ENCODE data around the gene IL17C. TPM values are rescaled to one million over a fixed set of nuclear protein-coding genes. Genes with fewer than 3 reads are reported as not detected.

IL17C gene
- total RNA-seq, 2 donors from 2014 or later, result not detected

DNA sequence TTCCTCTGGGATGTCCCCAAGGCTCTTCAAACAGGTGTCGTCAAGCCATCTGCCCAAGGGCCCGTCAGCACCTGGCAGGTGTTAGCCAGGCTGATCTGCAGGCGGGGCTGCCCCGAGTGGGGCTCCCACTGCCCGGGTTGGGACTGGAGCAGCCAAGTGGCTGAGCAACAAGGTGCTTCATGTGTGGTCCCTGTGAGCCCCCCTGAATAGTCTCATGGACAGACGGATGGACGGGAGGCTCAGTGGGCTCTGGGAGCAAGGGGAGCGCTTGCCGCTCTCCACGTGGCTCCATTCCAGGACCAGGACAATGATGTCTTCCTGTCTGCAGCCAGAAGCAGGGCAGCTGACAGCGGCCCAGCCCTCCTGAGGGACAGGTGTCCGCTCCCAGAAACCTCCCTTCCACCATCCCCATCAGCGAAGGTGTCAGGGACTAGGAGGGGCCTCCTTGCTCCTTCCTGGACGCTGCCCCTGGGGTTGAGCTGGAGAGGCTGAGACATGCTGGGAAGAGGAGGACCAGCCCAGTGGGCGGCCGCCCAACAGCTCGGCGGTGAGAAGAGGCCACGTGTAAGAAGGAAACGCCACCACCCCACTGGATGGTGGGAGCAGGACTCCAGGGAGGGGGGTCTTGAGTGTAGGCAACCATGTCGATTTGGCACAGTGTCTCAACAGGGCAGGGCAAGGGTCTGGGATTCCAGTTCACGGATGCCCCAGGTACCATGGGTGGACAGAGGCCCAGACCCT lies 38.3 kb downstream of the IL17C start:
- TF ChIP-seq, protein P1, sequence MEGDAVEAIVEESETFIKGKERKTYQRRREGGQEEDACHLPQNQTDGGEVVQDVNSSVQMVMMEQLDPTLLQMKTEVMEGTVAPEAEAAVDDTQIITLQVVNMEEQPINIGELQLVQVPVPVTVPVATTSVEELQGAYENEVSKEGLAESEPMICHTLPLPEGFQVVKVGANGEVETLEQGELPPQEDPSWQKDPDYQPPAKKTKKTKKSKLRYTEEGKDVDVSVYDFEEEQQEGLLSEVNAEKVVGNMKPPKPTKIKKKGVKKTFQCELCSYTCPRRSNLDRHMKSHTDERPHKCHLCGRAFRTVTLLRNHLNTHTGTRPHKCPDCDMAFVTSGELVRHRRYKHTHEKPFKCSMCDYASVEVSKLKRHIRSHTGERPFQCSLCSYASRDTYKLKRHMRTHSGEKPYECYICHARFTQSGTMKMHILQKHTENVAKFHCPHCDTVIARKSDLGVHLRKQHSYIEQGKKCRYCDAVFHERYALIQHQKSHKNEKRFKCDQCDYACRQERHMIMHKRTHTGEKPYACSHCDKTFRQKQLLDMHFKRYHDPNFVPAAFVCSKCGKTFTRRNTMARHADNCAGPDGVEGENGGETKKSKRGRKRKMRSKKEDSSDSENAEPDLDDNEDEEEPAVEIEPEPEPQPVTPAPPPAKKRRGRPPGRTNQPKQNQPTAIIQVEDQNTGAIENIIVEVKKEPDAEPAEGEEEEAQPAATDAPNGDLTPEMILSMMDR (IDR thresholded peaks at IDR 0.05), result no peak
- DNase-seq (ENCODE audit: low spot score), result no peak
- Histone ChIP-seq H3K9me3 (no peaks in the 10 kb centered on the region), H3K4me1 (peaks cover 0 to 40% of the 10 kb centered on the region in 2 donors), H3K4me3 (no peak overlapping the region), H3K36me3 (no peaks in the 10 kb centered on the region), H3K27me3 (peaks cover 0 to 4% of the 10 kb centered on the region in 2 donors), H3K27ac (no peak overlapping the region)

DNA sequence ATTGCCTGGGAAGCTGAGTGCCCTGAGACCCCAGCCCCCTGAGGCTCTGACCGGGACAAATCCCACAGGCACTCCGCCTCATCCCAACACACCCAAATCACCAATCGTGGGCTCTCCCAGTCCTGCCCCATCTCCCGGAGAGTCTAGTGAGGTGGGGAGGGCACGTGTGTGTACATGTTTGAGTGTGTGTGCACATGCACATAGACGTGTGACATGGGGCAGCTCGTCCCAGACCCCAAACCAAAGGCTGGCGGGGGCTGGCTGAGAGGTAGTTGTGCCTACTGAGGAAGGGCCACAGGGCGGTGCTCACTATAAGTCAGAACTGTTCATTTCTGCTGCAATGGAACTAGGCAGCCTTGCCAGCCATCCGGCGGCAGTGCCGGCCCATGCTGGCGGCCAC lies 39.3 kb downstream of the IL17C start:
- Histone ChIP-seq H3K27me3 (peaks cover 0 to 4% of the 10 kb centered on the region in 2 donors), H3K27ac (no peak overlapping the region), H3K9me3 (no peaks in the 10 kb centered on the region), H3K4me1 (peaks cover 0 to 30% of the 10 kb centered on the region in 2 donors), H3K36me3 (no peaks in the 10 kb centered on the region), H3K4me3 (no peak overlapping the region)
- DNase-seq (ENCODE audit: low spot score), result no peak
- TF ChIP-seq, protein P1 (IDR thresholded peaks at IDR 0.05), result no peak

DNA sequence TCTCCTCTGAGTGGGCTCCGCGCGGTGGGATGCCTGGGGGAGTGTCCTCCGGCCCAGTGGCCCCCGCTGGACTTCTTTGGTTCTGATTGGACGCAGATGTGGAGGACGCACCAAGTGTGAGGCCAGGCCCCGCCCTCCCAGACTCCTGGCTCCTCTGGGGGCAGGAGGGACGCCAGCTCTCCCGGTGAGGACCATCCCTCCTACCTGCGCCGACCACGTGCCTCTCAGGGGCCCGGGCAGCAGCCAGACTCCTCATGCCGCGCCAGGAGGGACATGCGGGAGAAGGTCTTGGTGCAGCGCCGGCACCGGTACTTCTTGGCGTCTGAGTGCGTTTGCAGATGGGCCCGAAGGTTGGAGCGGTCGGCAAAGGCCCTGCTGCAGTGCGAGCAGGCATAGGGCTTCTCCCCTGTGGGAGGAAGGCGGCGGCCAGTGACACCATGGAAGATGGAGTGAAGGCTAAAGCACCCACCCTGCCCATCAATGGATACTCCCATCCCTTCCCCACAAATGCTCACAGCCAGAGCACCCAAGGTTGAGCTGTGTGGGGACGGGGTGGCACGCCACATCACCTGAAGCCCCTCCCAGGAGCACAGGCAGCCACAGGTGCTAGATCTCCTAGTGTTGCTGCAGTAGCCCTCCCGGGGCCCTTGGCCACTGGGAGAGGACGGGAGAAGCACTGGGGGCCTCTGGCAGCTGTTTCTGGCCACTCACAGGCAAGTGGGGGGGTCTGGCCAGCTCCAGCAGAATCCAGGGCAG lies 40.0 kb downstream of the IL17C start:
- Histone ChIP-seq H3K4me1 (peaks cover 0 to 24% of the 10 kb centered on the region in 2 donors), H3K27ac (no peak overlapping the region), H3K27me3 (peaks cover 0 to 4% of the 10 kb centered on the region in 2 donors), H3K4me3 (no peak overlapping the region), H3K9me3 (no peaks in the 10 kb centered on the region), H3K36me3 (no peaks in the 10 kb centered on the region)
- TF ChIP-seq, protein P1 (IDR thresholded peaks at IDR 0.05), result no peak
- no peak for DNase-seq (ENCODE audit: low spot score)

DNA sequence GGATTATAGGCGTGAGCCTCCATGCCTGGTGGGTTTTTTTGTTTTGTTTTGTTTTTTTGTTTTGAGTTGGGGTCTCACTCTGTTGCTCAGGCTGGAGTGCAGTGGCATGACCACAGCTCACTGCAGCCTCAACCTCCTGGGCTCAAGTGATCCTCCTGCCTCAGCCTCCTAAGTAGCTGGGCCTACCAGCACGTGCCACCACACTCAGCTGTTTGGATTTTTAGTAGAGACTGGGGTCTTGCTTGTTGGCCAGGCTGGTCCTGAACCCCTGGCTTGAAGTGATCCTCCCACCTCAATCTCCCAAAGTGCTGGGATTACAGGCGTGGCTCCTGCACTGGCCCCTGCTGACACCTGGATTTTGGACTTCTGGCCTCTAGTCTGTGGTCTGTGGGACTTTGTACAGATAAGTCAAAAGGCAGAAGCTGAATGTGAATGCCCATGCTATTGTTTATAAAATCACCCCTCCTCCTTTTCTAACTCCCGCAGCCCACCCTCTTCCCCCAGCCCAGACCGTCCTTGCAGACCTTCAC lies 42.2 kb downstream of the IL17C start:
- Histone ChIP-seq H3K9me3 (no peaks in the 10 kb centered on the region), H3K4me3 (no peak overlapping the region), H3K4me1 (peaks cover 0 to 19% of the 10 kb centered on the region in 2 donors), H3K27ac (no peak overlapping the region), H3K27me3 (peaks cover 0 to 4% of the 10 kb centered on the region in 2 donors), H3K36me3 (no peaks in the 10 kb centered on the region)
- TF ChIP-seq, protein P1 (IDR thresholded peaks at IDR 0.05), result no peak
- no peak for DNase-seq (ENCODE audit: low spot score)

DNA sequence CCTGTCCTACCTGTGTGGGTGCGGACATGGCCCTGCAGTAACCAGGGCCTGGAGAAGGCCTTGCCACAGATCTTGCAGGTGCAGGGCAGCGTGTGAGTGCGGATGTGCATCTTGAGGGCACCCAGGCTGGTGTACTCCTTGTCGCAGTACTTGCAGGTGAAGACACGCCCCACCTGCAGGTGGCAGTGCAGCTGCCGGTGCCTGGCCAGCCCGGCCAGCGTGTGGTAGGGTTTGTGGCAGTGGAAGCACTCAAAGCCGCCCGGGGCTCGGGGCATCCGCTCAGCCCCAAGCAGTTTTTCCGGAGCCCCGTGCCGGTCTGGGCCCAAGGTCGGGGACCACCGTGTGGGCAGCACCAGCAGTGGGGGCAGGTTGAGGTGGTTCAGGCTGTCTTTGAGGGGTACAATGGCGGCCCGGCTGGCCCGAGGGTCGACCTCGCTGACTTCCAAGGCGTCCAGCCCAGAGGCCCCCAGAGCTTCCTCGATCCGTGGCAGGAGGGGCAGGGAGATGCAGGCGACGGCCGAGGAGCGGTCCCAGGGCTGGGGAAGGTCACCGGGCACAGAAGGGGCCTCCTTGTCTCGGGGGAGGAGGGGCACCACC lies 42.8 kb downstream of the IL17C start:
- TF ChIP-seq, protein P1 (IDR thresholded peaks at IDR 0.05), result no peak
- Histone ChIP-seq H3K4me1 (peaks cover 0 to 25% of the 10 kb centered on the region in 2 donors), H3K27me3 (peaks cover 0 to 4% of the 10 kb centered on the region in 2 donors), H3K27ac (no peak overlapping the region), H3K4me3 (no peak overlapping the region), H3K9me3 (no peaks in the 10 kb centered on the region), H3K36me3 (no peaks in the 10 kb centered on the region)
- no peak for DNase-seq (ENCODE audit: low spot score)

Data from right atrium auricular region (tissue), 2 donors.